NCI-H748 treated with DMSO at 0.1 percent for 48 hours (cell line): Measurements from ENCODE around the gene CPEB4.

Source experiments
- DNase-seq: peaks from one replicate; lab custom pipeline; 2025; lab: John Stamatoyannopoulos, UW

Gene CPEB4

DNA sequence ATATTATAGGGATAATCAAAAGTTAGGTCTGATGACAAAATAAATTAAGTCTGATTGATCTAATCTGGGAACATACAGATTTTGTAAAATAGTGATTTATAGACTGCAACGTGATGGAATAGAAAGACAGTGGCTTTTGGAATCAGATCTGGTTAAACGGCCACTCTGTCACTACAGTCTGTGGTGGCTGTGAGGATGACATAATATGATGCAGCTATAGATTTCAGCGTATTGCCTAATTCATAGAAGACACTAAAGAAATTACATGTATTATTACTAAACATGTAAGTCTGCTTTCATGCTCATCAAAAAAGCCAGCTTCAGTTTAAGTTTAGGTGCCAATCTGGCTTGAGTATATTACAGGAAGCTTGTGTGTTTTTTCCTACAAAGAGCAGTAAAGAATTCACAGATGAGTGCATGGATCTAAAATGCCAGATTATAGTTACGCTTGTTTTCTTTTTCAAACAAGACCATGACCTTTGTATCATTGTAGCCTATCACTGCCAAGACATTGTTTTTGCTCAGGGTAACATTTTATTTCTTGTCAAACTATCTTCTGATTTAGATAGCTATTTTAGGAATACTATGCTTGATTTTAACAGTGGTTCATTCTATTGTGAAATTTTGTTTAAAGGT is 25.7 kb downstream of the CPEB4 start:
- DNase-seq = no peak

- DNase-seq = no peak
Observed at GRCh38 chr5:173915310-173916014, 27.3 kb downstream of the CPEB4 start.

DNA sequence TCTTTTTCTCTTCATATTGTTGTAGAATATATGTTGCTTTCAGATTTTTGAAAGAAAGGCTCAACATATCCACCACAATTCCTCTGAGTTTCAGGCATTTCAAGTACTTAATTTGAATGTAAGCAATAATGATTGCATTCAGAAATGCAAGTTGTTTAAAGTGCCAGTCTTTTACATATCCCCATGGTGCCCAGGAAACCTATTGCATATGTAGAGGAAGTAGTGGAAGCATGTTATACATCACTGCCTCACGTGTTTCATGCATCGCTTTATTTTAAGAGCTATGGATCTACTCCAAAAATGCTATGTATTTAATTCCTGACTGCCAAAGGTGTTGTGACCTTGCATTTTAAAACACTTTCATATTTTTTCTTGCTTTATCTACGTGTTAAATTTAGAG is 28.1 kb downstream of the CPEB4 start:
- DNase-seq = no peak

GRCh38 chr5:173917788-173918786 is 29.9 kb downstream of the CPEB4 start:
- DNase-seq = peak; percentile 77

DNA sequence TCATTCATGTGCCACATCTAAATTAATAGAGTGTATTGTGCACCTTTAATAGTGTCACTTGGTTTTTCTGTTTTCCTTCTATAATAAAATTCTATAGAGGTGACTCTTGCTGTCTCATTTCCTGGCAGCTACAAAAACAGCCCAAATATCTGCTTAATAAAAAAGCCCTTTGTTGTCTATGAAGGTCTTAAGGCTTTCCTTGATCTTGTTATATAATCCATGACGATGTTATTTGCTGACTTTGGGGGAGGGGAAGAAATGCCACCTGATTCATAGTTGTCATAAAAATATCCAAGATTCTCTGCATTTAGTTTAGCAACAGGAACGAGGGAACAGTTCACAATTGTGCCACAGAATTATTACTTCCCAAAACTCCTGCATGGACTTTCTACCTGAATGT is 31.3 kb downstream of the CPEB4 start:
- DNase-seq = no peak

- no peak for DNase-seq
Observed at GRCh38 chr5:173920024-173920753, 32.0 kb downstream of the CPEB4 start.

- no peak for DNase-seq
Observed at GRCh38 chr5:173920866-173921555, 32.9 kb downstream of the CPEB4 start.

DNA sequence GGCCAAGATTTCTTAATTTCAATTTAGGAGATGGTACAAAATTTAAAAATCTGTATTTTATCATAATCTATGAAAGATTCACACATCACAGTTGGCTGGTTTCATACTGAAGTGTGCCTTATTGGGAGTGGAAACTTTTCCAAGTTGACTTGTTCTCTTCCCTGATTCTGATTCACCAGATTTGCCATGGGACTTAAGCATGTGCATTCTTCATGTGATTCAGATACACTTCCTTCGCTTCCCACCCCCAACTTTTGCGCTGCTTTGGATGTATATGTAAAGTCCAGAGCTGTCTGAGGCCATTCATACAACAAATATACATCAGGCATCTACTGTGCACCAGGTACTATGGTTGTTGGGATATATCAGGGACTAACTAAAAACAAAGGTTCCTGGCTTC is 34.4 kb downstream of the CPEB4 start:
- no peak for DNase-seq

DNA sequence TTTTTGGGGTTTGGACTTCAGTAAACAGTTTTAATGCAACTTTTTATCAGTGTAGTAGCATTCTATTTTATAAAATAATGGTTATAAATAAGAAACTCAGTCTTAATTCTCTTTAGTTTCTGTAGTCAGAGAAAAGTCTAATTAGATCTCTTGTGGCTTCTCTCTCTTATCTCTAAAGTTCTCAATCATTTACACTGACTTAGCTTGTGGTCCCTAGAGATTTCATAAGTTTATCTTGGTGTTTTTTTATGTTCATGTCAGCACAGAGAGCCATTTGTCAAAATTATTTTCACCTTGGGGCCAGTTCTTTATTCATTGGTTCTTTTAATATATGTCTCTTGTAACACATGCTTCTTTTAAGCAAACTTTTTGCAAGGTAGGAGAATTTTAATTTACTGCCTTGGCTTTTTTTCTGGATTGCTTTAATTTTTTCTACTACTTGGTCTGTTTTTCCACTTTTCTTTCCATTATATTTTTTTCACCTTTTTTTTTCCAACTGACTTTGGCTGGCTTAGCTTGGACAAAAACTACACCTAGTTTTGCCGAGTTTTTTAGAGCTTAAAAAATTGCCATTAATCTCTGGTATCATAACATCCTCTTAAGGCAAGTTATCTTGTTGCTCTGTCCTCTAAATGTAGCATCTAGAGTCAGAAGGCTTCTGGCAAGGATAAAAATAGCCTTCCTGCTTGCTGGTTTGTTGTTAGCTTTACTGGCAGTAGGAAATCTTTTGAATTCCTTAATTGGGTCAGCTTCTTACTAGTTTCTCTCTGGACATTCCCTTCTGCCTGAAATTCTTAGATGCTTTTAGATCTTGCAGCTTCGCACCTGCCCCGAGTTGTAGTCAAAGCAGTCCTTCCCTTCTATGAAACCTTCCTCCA is 35.3 kb downstream of the CPEB4 start:
- no peak for DNase-seq

DNA sequence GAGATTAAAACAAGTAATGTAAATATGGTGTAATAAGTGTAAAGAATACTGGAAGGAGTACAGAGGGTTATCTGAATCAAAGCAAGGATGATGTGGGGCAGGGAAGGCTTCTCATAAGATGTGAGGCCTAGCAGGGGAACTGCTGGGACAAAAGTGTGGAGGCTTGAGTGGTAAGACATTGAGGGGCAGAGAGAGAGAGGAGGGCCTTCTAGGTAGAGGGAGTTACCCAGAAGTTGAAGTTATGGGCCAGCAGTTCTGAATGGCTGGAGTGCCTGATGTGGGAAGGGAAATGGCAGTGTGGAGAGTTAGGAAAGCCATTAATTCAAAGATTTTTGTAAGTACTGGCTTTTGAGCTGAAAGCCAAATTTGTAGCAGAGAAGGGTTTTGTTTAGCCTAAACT is 36.8 kb downstream of the CPEB4 start:
- no peak for DNase-seq

- no peak for DNase-seq
Observed at GRCh38 chr5:173925449-173926071, 37.4 kb downstream of the CPEB4 start.

DNA sequence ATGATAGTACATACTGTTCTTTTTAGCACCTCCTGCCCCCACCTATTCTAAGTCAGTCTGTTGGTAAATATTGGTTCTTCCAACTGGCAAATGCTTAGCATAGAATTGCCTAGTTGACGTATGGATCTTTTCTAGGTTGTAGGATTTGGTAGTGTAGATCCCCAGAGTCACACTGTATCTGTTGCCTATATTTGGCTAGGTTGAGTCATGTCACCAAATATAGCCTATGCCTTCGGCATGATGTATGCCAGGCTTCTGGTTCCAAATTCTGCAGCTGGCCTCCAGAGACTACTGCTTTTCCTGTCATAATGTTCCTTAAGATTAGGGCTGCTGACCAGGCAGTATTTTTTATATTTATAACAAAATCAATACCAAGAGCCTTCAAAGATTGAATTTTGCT is 38.2 kb downstream of the CPEB4 start:
- DNase-seq = no peak

DNA sequence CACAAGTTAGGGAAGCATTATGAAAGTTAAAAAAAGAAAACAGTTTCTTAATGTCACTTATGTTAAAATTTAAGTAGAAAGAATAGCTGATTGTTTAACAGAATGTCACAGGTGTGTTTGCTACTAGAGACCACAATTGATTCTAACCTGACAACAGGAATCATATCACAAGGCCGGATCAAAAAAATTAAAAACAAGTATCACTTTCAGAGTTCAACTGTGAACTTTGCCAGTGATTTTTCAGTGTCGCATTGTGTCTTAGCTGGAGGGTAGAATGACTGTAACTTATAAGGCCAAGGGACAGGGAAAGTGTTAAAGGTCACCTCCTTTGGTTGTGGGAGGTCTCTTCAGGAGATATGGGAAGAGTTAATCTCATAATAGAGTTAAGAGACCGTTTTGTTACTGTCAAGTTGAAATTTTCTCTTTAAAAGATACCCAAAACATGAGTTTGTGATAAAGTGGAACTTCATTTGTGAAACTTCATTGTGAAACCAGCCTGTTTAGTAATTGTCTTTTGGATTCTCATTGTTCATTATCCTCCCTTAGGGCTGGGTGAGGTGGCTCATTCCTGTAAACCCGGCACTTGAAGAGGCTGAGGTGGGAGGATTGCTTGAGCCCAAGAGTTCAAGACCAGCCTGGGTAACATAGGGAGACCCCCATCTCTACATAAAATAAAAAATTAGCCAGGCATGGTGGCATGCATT is 40.9 kb downstream of the CPEB4 start:
- no peak for DNase-seq

- no peak for DNase-seq
Observed at GRCh38 chr5:173932695-173933139, 44.6 kb downstream of the CPEB4 start.

DNA sequence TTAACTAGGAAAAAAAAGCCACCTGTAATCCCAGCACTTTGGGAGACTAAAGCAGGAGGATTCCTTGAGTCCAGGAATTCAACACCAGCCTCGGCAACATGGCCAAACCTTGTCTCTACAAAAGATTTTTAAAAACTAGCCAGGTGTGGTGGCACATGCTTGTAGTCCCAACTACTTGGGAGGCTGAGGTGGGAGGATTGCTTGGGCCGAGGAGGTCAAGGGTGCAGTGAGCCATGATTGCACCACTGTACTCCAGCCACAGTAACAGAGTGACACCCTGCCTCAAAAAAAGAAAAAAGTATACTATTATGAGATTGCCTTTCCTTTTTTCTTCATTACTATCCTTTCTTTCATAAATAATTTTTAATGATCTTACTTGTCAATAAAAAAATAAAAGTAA is 45.8 kb downstream of the CPEB4 start:
- DNase-seq = no peak

- no peak for DNase-seq
Observed at GRCh38 chr5:173935396-173935795, 47.2 kb downstream of the CPEB4 start.

DNA sequence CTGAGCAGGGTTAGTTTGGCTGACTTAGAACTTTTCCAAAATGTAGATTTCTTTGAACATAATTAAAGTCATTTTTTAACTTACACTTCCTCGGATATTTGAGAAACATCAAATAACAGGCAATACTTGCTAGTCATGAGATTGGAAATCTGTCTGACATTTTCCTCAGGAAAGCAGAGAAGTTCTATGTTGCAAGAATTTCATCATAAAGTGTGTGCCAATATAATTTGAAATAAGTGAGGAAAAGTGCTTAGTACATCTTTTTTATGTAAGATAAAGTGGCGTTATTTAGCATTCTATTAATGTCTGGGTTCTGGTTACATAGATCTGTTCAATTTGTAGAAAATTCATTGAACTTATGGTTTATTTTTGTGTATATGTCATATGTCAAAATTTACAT is 52.1 kb downstream of the CPEB4 start:
- no peak for DNase-seq

DNA sequence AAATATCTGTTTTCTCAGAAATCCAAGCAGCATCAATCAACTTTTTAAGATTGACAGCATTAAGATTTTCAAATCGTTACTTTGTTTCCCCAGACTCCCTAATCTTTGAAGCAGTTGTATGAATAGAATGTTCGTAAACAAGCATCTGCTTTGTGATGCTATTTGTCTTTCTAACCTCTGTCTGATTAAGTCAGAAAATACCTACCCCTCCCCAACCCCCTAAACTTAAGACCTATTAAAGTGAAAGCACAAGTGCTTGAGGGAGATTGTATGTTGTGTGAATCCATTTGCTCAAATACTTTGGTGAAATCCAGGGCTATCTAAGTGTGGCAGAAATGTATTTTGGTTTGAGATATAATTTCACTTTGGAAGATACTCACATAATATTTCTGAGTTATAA is 53.0 kb downstream of the CPEB4 start:
- no peak for DNase-seq

GRCh38 chr5:173941758-173942401 is 53.7 kb downstream of the CPEB4 start:
- no peak for DNase-seq
